ENCODE data around the gene C22orf15.
A peak's percentile ranks its signal among the peaks of the same experiment; 100 is the strongest.

C22orf15 gene

GRCh38 chr22:23750714-23751440 lies 11.9 kb upstream of the C22orf15 start, which contains the start of gene ZNF70:
Gene ZNF70, minus strand, starts transcription at chr22:23751112. Its CDS starts 5,972 bp downstream, at chr22:23745140.
- peak; percentile 86 for DNase-seq (ENCODE audit: low read depth)

GRCh38 chr22:23751441-23751996 lies 11.3 kb upstream of the C22orf15 start:
- DNase-seq (ENCODE audit: low read depth) = no peak

GRCh38 chr22:23752090-23752691 lies 10.6 kb upstream of the C22orf15 start:
- DNase-seq (ENCODE audit: low read depth) = no peak

- no peak for DNase-seq (ENCODE audit: low read depth)
Observed at GRCh38 chr22:23752750-23753149, 10.0 kb upstream of the C22orf15 start.

- DNase-seq (ENCODE audit: low read depth) = no peak
Observed at GRCh38 chr22:23753385-23753784, 9.4 kb upstream of the C22orf15 start.

- DNase-seq (ENCODE audit: low read depth) = no peak
Observed at GRCh38 chr22:23754220-23754919, 8.4 kb upstream of the C22orf15 start, which contains the start of gene VPREB3. Gene VPREB3, minus strand, starts transcription at chr22:23754425. Its CDS starts 62 bp downstream, at chr22:23754363.

- DNase-seq (ENCODE audit: low read depth) = no peak
Observed at GRCh38 chr22:23754980-23755636, 7.7 kb upstream of the C22orf15 start.

GRCh38 chr22:23755711-23756110 lies 7.1 kb upstream of the C22orf15 start:
- no peak for DNase-seq (ENCODE audit: low read depth)

- no peak for DNase-seq (ENCODE audit: low read depth)
Observed at GRCh38 chr22:23756891-23757290, 5.9 kb upstream of the C22orf15 start.

- no peak for DNase-seq (ENCODE audit: low read depth)
Observed at GRCh38 chr22:23759566-23759965, 3.2 kb upstream of the C22orf15 start.

- no peak for DNase-seq (ENCODE audit: low read depth)
Observed at GRCh38 chr22:23760056-23760455, 2.7 kb upstream of the C22orf15 start.

GRCh38 chr22:23763579-23763945 lies 772 bp downstream of the C22orf15 start:
- DNase-seq (ENCODE audit: low read depth) = peak; percentile 56

- no peak for DNase-seq (ENCODE audit: low read depth)
Observed at GRCh38 chr22:23763954-23764353, 1.2 kb downstream of the C22orf15 start.

- DNase-seq (ENCODE audit: low read depth) = no peak
Observed at GRCh38 chr22:23764899-23765881, 2.4 kb downstream of the C22orf15 start.

- no peak for DNase-seq (ENCODE audit: low read depth)
Observed at GRCh38 chr22:23767303-23767672, 4.5 kb downstream of the C22orf15 start.

GRCh38 chr22:23767673-23768548 lies 5.1 kb downstream of the C22orf15 start, which contains the start of gene CHCHD10:
Gene CHCHD10, minus strand, starts transcription at chr22:23767972. Its CDS starts 98 bp downstream, at chr22:23767874.
- DNase-seq (ENCODE audit: low read depth) = peak; percentile 81

- DNase-seq (ENCODE audit: low read depth) = no peak
Observed at GRCh38 chr22:23769321-23769965, 6.7 kb downstream of the C22orf15 start.

GRCh38 chr22:23772315-23772648 lies 9.5 kb downstream of the C22orf15 start:
- no peak for DNase-seq (ENCODE audit: low read depth)

All from activated T-cell treated with anti-CD3 and anti-CD28 coated beads for 48 hours (primary cell).